GM19324 (cell line): ENCODE results near the gene ARID3A.
"Not testable (repeated sequence)": the region's sequence is repeated elsewhere in the genome, so short reads cannot be mapped to it uniquely, and the experiment has no call there.

Experiments used
- ATAC-seq: cut with Tn5 transposase; IDR thresholded peaks from one replicate; pipeline ENCODE4 v1.9.1; 2021; ENCODE audit warnings: mild to moderate bottlenecking, moderate library complexity; ENCODE audit not compliant: unreplicated experiment, low FRiP score

The ARID3A gene

GRCh38 chr19:890831-891230 lies 35.0 kb upstream of the ARID3A start:
- no peak for ATAC-seq

- not testable (repeated sequence) for ATAC-seq
Observed at GRCh38 chr19:891421-892200, 34.2 kb upstream of the ARID3A start.

GRCh38 chr19:892243-892893 lies 33.5 kb upstream of the ARID3A start:
- no peak for ATAC-seq

- ATAC-seq: peak; percentile 84
Observed at GRCh38 chr19:892894-893689, 32.7 kb upstream of the ARID3A start, which contains the start of the genes MED16 and RNU6-9. TSS of gene MED16 (minus strand) at chr19:893187. CDS start at chr19:891131, 2,056 bp downstream. TSS of gene RNU6-9 (plus strand) at chr19:893484.

- ATAC-seq: no peak
Observed at GRCh38 chr19:896434-896833, 29.4 kb upstream of the ARID3A start.

- ATAC-seq: no peak
Observed at GRCh38 chr19:896999-897398, 28.8 kb upstream of the ARID3A start.

- no peak for ATAC-seq
Observed at GRCh38 chr19:897442-898039, 28.3 kb upstream of the ARID3A start.

GRCh38 chr19:898663-899062 lies 27.2 kb upstream of the ARID3A start:
- no peak for ATAC-seq

- no peak for ATAC-seq
Observed at GRCh38 chr19:899336-900042, 26.3 kb upstream of the ARID3A start.

- ATAC-seq: no peak
Observed at GRCh38 chr19:900043-900301, 25.9 kb upstream of the ARID3A start.

GRCh38 chr19:900302-901111 lies 25.3 kb upstream of the ARID3A start:
- no peak for ATAC-seq

- no peak for ATAC-seq
Observed at GRCh38 chr19:901216-902092, 24.4 kb upstream of the ARID3A start.

- no peak for ATAC-seq
Observed at GRCh38 chr19:902093-902370, 23.8 kb upstream of the ARID3A start.

GRCh38 chr19:902446-903226 lies 23.2 kb upstream of the ARID3A start:
- no peak for ATAC-seq

GRCh38 chr19:903266-903797 lies 22.5 kb upstream of the ARID3A start:
- no peak for ATAC-seq

- ATAC-seq: no peak
Observed at GRCh38 chr19:904545-904944, 21.3 kb upstream of the ARID3A start.

- no peak for ATAC-seq
Observed at GRCh38 chr19:906480-906879, 19.4 kb upstream of the ARID3A start.
